Cardiac fibroblast (primary cell): Measurements from ENCODE around the gene OSBPL7.
"Not testable (repeated sequence)": the region's sequence is repeated elsewhere in the genome, so short reads cannot be mapped to it uniquely, and the experiment has no call there.

Source experiments
- DNase-seq, 2 donors: peaks; one replicate each; pipeline versions ENCODE4 v3.0.0 to v3.0.0-alpha.2; 2010; ENCODE audit warnings: low read depth in 2 of 2
- H3K4me3 ChIP-seq, 2 donors: replicated peaks in 1 of 2; 1 replicate in 1 of 2; 2 replicates in 1 of 2; pipeline ENCODE4 v1.5.1; 2011; ENCODE audit warnings: low read depth in 2 of 2, low read length in 2 of 2, mild to moderate bottlenecking in 2 of 2, moderate library complexity in 1 of 2
- TF ChIP-seq, protein P1 (sequence below): IDR thresholded peaks from one replicate; pipeline ENCODE4 v1.5.1; 2011; ENCODE audit warnings: low read depth, mild to moderate bottlenecking, low read length, inconsistent platforms

Gene OSBPL7

DNA sequence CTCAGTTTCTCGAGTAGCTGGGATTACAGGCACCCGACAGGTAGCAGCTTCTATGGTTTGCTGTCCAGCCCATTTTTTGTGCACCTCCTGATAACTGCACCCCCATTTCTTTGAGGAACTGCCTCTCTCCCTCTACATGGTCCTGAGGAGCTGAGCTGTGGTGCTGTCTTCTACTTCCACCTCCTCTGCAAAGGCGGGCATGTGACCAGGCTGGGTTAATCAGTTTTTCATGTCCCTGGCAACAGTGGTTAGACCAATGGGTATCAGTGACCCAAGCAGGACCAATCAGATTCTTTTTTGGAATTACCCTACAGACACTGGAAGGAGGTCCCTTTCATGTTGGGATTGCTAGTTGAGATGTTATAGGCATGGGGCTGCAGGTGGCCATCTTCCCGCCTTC lies 47.3 kb downstream of the OSBPL7 start:
- DNase-seq: no peak
- H3K4me3 ChIP-seq: no peak overlapping the region
- TF ChIP-seq, protein P1, sequence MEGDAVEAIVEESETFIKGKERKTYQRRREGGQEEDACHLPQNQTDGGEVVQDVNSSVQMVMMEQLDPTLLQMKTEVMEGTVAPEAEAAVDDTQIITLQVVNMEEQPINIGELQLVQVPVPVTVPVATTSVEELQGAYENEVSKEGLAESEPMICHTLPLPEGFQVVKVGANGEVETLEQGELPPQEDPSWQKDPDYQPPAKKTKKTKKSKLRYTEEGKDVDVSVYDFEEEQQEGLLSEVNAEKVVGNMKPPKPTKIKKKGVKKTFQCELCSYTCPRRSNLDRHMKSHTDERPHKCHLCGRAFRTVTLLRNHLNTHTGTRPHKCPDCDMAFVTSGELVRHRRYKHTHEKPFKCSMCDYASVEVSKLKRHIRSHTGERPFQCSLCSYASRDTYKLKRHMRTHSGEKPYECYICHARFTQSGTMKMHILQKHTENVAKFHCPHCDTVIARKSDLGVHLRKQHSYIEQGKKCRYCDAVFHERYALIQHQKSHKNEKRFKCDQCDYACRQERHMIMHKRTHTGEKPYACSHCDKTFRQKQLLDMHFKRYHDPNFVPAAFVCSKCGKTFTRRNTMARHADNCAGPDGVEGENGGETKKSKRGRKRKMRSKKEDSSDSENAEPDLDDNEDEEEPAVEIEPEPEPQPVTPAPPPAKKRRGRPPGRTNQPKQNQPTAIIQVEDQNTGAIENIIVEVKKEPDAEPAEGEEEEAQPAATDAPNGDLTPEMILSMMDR: no peak

DNA sequence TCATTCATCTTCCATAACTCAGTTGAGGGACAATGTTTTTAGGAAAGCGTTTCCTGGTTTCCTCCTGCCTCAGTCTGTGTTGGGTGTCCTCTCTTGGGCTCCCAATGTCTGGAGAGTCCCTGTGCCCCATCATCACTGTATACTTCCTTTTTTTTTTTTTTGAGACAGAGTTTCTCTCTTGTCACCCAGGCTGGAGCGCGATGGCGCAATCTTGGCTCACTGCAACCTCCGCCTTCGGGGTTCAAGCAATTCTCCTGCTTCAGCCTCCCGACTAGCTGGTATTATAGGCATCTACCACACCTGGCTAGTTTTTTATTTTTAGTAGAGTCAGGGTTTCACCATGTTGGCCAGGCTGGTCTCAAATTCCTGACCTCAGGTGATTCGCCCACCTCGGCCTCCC lies 47.9 kb downstream of the OSBPL7 start:
- not testable (repeated sequence) for DNase-seq, H3K4me3 ChIP-seq

DNA sequence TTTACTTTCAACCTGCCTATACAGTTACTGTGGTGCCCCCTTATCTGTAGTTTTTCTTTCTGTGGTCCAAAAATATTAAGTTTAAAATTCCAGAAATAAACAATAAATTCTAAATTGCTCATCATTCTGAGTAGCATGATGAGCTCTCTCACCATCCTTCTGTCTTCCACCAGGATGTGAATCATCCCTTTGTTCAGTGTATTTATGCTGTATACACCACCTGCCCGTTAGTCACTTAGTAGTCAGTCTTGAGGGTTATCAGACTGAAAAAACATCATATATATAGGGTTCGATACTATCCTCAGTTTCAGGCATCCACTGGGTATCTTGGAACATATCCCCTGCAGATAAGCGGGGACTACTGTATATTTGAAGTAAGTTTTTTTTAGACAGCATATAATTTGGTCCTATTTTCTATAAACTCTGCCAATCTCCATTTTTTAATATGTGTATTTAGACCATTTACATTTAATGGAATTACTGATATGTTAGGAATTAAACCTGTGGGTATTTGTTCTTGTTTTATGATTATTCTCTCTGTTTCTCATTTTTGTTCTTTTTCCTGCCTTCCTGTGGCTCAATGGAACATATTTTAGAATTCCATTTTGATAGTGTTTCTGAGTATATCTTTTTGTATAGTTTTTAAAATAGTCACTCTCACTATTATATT lies 57.5 kb downstream of the OSBPL7 start:
- TF ChIP-seq, protein P1: no peak
- H3K4me3 ChIP-seq: no peak overlapping the region
- peak in 1 of 2 donors; percentile 55 for DNase-seq

DNA sequence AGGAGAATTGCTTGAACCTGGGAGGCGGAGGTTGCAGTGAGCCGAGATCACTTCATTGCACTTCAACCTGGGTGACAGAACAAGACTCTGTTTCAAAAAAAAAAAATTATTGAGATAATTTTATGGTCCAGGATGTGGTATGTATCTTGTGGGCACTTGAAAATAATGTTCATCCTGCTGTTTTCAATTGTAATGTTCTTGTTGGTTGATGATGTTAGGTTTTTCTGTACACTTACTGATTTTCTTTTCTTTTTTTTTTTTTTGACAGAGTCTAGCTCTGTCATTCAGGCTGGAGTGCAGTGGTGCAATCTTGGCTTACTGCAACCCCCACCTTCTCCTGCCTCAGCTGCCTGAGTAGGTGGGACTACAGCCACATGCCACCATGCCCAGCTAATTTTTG lies 58.9 kb downstream of the OSBPL7 start:
- TF ChIP-seq, protein P1: no peak
- no peak overlapping the region for H3K4me3 ChIP-seq
- DNase-seq: no peak

GRCh38 chr17:47760409-47761140 lies 61.0 kb downstream of the OSBPL7 start:
- DNase-seq: no peak
- TF ChIP-seq, protein P1: no peak
- H3K4me3 ChIP-seq: no peak overlapping the region

DNA sequence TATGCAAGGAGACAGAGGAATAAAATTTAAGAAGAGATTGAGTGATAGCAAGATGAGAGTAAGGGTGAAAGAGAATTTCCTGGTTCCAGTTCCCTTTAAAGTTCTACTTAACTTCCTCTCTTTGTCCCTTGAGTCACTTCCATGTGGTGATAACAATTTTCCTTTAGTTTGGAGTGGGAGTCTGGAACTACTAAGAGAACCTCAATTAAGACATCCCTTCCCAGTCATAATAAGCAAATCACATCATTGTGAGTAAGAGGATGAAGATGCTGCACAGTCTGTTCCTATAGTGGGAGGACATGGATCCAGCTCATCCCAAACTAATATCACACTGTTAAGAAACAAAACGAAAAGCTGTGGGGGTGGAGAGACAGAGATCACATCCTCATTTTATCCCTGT lies 64.2 kb downstream of the OSBPL7 start:
- no peak overlapping the region for H3K4me3 ChIP-seq
- TF ChIP-seq, protein P1: no peak
- DNase-seq: peak in 1 of 2 donors; percentile 11
